Measurements from ENCODE around the gene RREB1.

Gene RREB1

DNA sequence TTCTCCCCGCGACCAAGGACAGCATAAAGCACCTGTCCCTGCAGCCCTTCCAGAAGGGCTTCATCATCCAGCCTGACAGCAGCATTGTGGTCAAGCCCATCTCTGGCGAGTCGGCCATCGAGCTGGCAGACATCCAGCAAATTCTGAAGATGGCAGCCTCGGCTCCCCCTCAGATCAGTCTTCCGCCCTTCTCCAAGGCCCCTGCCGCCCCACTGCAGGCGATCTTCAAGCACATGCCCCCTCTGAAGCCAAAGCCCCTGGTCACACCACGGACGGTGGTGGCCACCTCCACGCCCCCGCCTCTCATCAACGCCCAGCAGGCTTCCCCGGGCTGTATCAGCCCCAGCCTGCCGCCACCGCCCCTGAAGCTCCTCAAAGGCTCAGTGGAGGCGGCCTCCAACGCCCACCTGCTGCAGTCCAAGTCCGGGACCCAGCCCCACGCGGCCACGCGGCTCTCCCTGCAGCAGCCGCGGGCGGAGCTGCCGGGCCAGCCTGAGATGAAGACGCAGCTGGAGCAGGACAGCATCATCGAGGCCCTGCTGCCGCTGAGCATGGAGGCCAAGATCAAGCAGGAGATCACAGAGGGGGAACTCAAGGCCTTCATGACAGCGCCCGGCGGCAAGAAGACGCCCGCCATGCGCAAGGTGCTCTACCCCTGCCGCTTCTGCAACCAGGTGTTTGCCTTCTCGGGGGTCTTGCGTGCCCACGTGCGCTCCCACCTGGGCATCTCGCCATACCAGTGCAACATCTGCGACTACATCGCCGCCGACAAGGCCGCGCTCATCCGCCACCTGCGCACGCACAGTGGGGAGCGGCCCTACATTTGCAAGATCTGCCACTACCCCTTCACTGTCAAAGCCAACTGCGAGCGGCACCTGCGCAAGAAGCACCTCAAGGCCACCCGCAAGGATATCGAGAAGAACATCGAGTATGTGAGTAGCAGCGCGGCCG, 121.9 kb downstream of the RREB1 start:
- no peak for DNase-seq

DNA sequence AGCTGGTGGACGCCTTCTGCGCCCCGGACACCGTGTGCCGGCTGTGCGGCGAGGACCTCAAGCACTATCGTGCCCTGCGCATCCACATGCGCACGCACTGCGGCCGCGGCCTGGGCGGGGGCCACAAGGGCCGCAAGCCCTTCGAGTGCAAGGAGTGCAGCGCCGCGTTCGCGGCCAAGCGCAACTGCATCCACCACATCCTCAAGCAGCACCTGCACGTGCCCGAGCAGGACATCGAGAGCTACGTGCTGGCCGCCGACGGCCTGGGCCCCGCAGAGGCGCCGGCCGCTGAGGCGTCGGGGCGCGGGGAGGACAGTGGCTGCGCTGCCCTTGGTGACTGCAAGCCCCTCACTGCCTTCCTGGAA, 122.5 kb downstream of the RREB1 start:
- no peak for DNase-seq

DNA sequence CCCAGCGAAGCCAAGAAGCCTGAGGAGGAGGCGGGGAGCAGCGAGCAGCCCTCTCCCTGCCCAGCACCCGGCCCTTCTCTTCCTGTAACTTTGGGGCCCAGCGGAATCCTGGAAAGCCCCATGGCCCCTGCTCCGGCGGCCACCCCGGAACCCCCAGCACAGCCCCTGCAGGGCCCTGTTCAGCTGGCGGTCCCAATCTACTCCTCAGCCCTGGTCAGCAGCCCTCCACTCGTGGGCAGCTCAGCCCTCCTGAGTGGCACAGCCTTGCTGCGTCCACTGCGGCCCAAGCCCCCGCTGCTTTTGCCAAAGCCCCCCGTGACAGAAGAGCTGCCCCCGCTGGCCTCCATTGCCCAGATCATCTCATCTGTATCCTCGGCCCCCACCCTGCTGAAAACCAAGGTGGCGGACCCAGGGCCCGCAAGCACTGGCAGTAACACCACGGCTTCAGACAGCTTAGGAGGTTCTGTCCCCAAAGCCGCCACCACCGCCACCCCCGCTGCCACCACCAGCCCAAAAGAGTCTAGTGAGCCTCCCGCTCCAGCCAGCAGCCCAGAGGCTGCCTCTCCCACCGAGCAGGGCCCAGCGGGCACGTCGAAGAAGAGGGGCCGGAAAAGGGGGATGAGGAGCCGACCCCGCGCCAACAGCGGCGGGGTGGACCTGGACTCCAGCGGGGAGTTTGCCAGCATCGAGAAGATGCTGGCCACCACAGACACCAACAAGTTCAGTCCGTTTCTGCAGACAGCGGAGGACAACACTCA, 123.4 kb downstream of the RREB1 start:
- DNase-seq = no peak

DNA sequence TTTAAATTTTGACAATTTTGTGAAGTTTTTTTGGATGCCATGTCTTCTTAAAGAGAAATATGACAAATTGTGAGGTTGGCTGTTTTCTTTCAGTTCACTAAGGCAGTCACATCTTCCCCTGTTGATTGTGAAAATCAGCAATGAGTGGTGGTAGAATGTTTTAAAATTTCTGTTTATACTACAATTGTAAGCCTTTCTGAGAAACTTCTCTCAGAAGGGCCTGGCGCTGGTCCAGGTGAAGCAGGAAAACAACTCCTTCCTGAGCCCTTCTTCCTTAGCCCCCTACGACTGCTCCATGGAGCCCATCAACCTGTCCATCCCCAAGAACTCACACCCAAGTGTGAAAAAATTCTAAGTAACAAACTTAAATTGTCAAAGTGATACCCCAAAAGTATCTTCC, 124.6 kb downstream of the RREB1 start:
- DNase-seq = no peak

DNA sequence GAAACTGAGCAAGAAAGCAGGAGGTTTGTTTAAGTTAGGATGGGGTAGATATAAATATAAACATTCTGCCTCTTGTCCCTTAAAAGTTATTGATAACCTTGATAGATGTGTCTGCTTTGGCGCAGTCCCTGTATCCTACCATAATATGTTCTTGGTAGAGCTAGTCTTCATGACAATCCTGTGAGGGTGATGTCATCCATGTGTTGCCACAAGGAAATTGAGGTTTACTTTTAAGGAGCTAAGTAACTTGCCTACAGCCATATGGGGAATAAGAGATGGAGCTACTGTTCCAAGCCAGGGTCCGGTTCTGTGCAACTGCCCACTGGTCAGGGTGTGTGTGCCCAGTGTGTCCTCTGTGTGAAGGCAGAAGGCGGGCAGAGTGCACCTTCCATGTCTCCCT, 126.8 kb downstream of the RREB1 start:
- DNase-seq = no peak

DNA sequence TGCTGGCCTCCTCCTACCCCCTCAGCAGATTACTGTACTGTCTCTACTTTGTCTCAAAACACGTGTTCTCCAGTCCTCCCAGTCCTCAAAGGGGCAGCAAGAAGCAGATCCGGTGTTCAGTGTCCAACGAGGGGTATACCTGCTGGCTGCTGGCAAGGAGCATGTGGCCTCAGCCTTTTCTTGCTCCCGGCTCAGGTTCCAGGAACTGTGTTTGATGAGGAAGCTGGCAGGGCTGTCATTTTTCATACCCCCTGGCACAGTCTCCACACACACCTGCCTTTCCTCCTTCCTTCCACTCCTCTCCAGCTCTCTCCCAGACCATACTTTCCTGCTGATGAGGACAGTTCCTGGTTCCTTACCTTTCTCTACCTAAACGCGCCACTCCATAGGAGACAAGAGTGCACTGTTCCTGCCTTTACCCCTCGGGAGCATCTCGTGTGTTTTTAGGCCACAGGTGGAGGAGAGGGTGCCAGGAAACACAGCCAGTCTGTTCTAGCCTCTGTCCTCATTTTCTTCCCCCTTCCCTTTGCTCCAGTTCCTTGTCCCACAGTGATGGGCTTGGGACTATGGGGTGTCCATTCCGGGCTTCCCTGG, 128.0 kb downstream of the RREB1 start:
- no peak for DNase-seq

DNA sequence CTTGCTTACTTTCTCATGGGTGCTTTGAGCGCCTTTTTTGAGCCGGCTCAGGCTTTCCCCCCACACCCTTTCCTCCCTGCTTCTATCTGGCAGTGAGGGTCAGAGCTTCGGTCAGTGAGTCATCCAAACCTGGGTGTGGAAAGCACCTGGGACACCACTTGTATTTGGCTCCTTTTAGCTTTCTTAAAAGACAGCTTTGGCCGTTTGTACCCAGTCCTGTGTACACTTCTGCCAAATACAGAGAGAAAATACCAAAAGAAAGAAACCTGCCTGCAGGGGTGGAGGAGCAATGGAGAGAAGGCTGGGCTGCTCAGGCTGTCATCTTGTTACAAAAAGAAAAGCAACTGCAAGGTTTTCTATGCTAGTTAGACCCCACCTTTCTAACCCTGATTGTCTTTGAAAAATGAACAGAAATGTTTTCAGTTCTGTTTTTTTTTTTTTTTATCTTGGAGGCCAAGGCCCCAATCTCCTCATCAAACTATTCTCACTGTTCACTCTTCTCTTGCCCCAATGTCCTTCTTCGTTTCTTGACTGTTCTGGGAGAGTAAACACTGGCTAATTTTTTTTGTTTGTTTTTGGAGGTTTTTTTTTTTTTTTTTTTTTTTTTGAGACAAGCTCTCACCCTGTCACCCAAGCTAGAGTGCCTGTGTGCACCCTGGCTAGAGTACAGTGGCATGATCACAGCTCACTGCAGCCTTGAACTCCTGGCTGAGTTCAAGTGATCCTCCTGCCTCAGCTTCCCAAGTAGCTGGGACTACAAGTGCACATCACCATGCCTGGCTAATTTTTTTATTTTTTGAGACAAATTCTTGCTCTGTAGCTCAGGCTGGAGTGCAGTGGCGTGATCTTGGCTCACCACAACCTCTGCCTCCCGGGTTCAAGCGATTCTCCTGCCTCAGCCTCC, 128.8 kb downstream of the RREB1 start:
- no peak for DNase-seq

DNA sequence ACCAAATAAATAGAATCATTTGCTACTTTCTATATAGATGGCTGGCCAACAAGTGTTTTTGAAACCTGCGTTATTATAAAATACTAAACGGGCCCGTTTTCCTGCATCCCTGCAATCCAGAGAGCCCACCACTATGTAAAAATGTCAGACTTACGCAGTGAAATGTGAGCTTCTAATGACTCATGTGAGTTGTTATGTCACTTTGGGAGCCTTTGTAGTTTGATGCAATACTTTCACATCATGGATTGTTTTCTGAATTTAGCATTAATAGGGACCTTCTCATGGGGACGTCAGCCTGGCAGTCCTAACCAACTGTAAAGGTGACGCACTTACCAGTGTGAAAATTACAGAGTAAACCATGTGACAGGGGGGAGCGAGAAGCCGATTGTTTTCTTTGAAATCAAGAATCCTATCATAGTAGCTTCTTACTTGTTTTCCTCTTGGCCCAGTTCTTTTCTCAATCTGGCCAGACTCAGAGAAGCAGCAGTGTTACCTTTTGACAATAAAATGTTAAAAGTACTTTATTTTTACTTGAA, 130.0 kb downstream of the RREB1 start:
- DNase-seq = no peak

DNA sequence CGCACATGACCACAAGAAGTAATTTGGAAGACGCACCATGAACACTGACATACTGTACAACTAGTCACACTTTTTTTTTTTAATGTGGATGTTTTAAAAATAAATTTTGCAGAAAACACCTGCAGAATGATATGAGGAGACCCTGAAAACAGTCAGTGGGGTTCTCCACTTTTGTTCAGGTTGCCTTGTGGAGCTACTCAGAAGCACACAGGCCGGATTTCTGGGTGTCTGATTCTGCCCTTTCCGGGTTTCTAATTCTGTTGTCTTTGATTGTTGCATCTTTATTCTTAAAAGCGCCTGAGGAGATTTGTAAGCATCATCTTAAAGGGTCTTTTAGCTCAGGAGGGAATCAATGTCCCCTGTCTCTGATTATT, 130.8 kb downstream of the RREB1 start:
- DNase-seq = no peak

DNA sequence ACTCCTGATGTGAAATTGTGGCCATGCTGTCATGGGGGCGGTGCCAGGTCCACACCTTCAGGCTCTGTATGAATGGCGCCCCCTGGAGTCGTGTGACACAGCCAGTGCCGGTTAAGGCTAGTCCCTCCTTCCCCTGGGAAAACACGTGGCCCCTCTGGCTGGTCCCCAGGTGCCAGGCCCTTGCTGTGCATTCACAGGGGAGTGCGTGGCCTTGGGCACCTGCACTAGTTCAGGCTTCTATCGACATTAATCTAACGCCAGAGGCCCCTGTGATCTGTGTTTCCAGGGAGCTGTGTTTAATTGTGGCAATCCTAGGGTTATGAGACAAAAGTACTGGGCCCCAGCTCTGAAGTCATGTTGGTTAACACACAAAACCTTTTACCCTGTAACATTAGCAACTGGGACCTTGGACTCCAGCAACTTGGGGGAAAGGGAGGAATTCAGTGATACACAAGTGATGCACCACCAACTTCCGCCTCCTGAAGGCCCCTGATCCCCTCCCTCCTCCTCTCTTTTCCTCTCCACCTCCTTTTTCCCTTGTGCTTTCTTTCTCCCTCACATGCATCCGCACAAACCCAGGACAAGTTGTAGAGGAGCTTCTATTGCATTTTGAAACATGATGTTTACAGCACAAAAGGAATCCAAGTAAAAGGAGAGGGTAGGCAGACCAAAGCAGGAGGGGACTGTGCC, 131.3 kb downstream of the RREB1 start:
- peak; percentile 56 to 75 for DNase-seq

DNA sequence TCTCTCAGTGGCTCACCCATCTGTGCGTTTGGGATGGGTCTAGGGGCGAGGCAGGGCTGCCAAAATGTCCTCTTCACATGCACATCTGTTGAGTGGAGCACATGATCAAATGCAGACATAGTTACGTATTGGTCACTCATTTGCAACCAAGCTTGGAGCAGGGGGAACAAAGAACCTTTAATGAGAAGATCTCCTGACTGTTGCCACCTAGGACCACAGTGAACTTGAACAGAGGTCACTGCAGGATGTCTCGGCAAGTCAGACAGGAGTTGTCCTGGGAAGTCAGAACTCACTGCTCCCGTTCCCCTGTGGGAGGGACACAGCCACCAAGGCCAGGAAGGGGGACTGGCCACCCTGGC, 131.8 kb downstream of the RREB1 start:
- DNase-seq = no peak

DNA sequence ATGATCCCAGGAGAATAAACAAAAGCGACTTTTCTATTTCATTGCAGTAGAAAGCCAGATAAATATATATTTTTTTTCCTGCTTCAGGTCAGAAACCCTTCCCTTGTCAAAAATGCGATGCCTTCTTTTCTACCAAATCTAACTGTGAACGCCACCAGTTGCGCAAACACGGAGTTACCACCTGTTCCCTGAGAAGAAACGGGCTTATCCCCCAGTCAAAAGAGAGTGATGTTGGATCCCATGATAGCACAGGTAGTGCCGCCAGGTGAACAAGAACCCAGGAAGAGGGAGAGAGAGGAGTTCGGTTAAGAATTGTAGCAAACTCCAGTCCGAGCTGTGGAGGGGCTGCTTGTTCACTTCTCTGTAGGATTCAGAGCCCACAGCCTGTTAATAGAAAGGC, 132.6 kb downstream of the RREB1 start:
- no peak for DNase-seq

DNA sequence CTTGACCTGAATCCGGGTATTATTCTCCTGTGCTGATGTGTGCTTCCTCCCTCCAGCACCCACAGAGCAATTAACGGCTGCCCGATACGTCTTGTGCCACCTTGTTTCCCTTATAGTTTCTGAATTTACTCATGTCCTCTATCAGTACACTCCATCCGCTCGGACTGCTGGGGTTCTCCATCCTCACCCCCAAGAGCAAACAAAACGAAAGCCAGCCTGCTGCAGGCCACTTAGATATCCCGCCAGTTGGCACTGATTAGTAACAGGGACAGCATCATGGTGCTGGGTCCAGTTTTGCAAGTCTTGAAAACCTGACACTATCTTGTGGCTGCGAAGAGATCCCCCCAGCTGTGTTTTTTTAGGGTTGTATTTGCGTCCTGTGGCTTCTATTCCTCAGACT, 133.4 kb downstream of the RREB1 start:
- DNase-seq = no peak

DNA sequence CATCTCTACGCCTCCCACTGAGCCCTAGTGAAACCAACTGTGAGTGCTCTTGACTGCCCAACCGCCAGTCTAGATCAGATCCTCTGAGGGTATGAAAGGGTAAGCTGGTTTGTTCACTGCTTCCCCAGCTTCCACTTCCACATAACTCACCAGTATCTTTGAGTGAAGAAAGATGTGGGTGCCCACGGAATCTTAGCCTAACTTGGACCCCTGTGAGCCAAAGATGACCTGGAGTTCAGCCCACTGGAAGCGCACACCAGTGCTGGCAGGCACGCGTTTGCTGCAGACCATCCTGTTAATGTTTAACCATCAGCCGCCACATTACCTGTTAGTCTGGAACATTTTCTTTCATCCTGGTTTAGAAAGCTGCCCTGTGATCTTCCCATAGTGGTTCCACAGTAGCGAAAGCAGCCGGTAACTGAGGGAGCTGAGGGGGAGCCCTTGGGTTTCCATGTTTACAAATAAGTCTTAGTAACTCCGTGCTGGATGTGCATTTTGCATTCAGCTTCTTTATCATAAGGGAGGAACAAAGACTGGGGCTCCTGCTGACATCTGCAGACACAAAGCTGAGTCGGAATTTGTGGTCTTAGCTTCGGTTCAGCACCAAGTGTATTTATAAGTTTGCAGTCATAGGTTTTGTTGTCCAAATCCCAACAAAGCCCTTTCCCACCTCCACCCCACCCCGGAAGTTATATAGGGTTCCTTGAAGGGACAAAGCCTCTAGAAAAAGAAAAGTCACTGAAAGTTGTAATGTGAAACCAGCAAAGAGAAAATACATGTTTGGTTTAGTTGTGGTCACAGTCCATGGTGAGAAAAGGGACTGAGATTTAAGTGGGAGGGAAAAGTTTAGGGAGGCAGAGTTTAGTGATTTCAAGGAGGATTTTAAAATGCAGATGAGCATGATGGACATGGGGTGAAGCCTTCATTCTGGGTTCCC, 134.2 kb downstream of the RREB1 start:
- DNase-seq = no peak

DNA sequence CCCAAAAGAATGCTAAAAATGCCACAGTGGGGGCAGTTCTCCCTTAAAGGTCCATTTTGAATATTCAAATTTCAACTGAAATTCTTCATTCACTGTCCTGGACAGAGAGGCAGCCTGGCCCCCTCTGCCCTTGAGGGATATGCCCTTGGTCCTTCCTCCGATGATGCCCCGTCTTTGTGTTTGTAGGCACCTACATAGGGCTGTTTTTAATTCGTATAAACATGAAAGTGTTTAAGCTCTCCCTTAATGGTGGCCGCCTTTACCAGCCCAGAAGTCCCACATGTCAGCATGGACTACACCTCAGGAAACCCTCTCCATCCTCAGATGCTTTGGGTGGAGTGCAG, 135.0 kb downstream of the RREB1 start:
- no peak for DNase-seq

DNA sequence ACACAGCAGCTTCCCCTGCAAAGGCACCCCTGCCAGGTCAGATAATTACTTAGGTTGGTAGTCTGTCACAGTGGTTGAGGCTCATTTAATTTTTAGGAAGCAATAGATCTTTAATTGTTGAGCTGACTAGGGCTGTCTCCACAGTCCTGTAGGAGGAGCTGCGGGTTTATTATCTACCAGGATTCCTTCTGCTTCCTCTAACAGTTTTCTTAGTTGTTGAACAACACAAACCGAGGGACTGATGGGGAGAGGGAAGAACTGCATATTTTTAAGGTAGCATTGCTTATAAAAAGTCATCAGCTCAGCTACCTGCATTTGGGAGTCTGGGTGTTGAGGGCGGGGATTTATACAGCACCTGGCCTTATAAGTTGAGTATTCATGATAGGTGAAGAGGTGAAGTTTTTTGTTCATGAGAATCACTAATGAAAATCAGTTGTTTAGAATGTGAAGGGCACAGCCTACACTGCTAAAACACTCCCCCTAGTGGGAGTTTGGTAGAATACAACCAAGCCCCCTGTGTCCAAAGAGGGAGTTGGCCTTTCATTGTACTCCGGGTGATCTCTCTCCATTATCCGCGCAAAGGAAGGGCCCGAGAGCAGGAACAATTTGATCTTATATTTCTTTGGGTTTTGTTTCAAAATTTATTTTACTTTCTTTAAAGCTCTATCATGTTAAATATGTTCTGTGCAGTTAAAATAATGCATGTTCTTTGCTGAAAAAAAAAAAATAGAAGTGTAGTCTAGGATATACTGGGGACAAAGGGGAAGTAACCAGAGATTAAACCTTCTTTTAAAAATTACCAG, 135.6 kb downstream of the RREB1 start:
- DNase-seq = peak; percentile 22 to 59

DNA sequence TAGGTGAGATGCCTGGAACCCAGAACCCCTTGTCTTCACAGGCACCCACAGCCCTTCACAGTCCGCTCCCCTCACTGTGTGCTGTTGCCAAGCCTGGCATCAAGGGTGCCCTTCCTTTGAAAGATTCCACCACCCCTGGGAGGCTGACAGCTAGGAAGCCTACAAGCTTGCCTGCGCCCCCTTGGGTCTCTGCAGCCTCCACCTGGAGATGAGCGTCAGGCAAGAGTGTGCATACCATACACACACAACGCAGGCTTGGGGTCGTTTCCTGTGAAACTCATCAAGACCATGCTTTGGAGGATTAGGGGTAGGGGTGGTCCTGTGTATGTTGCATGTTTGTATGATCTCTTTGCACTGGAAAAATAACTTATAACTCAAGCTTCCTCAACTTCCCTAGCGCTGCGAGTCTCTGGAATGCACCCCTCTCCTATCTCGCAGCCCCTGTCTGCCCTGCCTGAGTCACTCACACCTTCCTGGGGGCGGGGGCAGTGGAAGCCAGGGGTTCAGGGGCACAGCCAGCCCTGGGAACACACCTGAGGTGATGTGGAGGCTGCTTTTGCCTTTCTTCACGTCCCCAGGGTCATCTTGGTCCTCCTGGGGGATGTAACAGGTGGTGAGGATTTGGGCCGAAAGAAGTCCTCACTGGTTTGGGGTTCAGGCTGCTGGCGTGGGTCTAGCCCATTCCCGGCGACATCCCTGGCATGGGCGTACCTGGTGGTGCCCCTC, 138.1 kb downstream of the RREB1 start:
- no peak for DNase-seq

DNA sequence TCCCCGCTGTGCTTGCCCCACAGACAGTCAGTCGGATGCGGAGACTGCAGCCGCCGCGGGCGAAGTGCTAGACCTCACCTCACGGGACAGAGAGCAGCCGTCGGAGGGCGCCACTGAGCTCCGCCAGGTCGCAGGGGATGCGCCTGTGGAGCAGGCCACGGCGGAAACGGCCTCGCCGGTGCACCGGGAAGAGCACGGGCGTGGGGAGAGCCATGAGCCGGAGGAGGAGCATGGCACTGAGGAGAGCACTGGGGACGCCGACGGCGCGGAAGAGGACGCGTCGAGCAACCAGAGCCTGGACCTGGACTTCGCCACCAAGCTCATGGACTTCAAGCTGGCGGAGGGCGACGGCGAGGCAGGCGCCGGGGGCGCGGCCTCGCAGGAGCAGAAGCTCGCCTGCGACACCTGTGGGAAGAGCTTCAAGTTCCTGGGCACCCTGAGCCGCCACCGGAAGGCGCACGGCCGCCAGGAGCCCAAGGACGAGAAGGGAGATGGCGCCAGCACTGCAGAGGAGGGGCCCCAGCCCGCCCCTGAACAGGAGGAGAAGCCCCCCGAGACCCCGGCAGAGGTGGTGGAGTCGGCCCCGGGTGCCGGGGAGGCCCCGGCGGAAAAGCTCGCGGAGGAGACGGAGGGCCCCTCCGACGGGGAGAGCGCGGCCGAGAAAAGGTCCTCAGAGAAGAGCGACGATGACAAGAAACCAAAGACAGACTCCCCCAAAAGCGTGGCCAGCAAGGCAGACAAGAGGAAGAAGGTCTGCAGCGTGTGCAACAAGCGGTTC, 138.8 kb downstream of the RREB1 start:
- no peak for DNase-seq

DNA sequence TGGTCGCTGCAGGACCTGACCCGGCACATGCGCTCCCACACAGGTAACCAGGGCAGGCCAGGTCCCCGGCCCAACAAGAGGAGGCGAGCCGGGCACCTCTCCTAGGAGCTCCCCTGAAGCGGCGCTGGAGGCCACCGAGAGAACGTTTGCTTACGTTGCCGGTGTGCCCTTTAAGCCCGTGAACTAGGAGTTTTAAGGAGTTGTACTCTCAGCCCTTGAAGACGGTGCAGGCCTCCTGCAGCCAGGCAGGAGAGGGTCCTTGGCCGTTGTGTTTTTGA, 139.4 kb downstream of the RREB1 start:
- no peak for DNase-seq

Measured in activated CD4-positive, alpha-beta T cell treated with anti-CD3 and anti-CD28 coated beads for 4 hours (primary cell).